GM19238 (cell line): Measurements from ENCODE around the gene EPHA3.

Experiments
- DNase-seq: peaks from one replicate; pipeline ENCODE4 v3.0.0; 2011; ENCODE audit warnings: low spot score; ENCODE audit not compliant: insufficient read length

The EPHA3 gene

GRCh38 chr3:89227634-89228033, 120.2 kb downstream of the EPHA3 start:
- DNase-seq: no peak

GRCh38 chr3:89232155-89232554, 124.7 kb downstream of the EPHA3 start:
- DNase-seq: no peak

DNA sequence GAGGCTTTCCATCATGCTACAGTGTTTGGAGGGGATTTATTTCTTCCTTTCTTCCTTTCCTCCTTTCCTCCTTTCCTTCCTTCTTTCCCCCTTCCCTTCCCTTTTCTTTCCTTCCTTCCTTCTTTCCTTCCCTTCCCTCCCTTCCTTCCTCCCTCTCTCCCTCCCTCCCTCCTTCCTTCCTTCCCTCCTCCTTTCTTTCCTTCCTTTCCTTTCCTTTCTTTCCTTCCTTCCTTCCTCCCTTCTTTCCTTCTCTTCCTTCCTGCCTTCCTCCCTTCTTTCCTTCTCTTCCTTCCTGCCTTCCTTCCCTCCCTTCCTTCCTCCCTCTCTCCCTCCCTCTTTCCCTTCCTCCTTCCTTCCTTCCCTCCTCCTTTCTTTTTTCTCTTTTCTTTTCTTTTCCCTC, 127.2 kb downstream of the EPHA3 start:
- no peak for DNase-seq

DNA sequence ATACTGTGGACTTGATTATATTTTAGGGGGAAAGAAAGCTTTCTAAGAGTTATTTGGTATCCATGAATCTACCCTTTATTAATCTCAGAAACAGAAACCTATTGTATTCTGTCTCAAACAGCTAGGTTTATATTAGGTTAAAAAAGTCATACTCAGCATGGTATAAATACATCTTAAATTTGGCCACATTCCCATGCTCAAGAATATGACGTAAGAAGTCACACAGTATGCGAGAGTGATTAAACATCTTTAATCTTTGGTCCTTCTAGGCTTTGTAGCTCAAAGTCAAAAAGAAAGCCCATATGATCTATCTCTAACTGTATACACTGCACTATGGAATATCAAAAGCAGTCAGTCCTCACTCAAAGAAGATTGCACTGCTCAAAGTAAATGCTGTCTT, 131.4 kb downstream of the EPHA3 start:
- DNase-seq: no peak

GRCh38 chr3:89239774-89240173, 132.4 kb downstream of the EPHA3 start:
- no peak for DNase-seq

GRCh38 chr3:89245612-89246011, 138.2 kb downstream of the EPHA3 start:
- DNase-seq: no peak

- no peak for DNase-seq
Observed at GRCh38 chr3:89246326-89246725, 138.9 kb downstream of the EPHA3 start.

DNA sequence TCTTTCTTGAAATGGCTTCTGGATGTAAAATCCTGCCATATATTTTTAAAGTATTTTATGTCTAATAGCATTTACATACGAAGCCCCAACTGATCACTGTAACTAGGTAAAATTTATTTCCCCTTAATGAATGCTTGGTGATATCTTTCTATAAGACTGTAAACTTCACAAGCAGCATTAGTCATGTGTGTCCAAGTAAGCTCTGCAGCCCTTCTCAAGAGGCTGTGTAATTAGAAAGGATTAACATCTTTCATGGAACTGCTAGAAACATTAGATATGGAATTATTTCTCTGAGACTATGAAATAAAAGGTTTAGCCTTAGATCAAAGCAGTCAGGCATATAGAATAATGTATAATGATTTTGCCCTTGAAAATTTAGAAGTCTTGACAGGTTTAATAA, 143.3 kb downstream of the EPHA3 start:
- no peak for DNase-seq

DNA sequence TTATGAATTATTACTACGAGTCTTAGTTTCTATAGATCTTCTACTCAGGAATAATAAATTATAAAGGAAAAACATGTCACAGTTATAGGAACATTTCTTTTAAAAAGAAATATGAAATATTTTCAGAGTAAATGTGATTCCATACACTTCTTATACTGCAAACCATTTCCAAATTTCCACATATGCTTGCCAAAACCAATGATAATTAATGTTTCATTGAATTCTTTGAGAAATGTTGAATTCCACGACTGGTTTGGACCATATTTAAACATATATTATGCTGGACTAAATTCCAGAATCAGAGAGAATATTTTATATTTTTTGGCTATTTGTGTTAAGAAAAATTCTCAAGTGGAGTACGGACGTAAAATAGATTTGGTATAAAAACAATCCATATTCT, 144.6 kb downstream of the EPHA3 start:
- no peak for DNase-seq

DNA sequence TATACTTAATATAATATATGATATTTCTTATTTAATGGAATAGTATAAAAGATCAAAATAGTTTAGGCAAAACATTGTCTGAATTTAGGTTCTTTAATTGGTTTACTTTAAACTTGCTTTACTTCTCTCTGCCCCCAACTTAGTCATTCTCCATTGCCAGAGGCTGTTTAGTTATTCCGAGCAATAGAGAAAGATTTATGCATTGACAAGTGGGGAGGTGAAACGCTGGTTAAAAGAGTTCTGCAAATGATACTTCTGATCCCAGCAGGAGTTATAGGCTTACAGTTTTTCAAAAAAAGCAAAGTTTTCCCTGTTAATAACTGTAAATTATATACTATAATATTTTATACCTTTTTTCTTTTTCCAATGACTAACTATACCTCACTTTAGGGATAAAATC, 145.4 kb downstream of the EPHA3 start:
- no peak for DNase-seq

DNA sequence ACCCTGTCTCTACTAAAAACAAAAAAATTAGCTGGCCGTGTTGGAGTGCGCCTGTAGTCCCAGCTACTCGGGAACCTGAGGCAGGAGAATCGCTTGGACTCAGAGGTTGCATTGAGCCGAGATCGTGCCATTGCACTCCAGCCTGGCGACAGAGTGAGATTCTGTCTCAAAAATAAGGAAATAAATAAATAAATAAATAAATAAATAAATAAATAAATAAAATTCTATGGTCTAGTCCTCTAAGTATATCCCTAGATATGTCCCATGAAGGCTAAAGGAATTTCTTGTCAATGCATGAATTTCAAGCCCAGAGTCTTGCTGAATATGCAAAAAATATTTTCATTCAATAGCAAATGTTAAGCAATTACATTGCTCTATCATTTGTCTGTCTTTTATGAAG, 149.0 kb downstream of the EPHA3 start:
- DNase-seq: no peak

GRCh38 chr3:89256882-89257281, 149.5 kb downstream of the EPHA3 start:
- no peak for DNase-seq

- no peak for DNase-seq
Observed at GRCh38 chr3:89260721-89261120, 153.3 kb downstream of the EPHA3 start.

GRCh38 chr3:89261673-89262072, 154.3 kb downstream of the EPHA3 start:
- DNase-seq: no peak

DNA sequence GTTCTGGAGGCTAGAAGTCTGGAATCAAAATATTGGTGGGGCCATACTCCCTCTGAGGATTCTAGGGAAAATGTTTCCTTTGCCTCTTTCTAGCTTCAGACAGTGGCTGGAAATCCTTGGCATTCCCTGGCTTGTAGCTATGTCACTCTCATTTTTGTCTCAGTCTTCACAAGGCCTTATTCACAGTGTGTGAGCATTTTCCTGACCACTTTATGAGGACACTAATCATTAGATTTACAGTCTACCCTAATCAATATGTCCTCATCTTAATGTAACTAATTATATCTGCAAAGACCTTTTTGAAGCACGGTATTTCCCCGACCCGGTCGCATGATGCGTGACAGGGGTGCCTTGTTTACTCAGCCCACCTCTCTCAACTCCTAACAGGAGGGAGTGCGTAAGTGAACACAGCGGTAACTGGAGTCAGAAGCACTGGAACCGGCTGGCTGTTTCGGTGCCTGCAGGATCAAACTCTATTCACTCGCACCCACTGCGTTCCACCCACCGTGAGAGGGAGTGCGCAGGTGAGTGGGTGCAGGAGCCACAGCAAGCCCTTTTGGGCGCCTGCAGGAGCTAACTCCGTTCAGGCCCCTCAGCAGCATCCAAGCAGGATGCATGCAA, 155.0 kb downstream of the EPHA3 start:
- DNase-seq: no peak

GRCh38 chr3:89264037-89264560, 156.7 kb downstream of the EPHA3 start:
- no peak for DNase-seq

- no peak for DNase-seq
Observed at GRCh38 chr3:89266074-89266473, 158.7 kb downstream of the EPHA3 start.

DNA sequence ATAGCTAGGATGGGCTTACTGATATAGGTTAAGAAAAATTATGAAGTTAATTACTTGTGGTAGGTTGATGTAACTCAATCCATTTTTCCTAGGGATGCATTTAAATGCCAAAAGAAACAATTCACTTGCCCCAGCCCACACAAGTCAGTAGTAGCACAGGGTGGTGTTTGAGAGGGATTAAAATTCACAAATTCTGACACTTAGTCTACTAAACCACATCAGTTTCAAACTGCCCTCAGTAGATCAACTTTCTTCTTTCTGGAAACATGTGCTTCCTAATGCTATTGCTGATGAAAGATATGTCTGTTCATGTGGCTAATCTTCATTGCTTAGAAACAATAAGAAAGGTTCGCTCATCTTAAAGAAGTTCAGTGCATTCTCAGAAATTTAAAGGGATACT, 160.6 kb downstream of the EPHA3 start:
- no peak for DNase-seq

DNA sequence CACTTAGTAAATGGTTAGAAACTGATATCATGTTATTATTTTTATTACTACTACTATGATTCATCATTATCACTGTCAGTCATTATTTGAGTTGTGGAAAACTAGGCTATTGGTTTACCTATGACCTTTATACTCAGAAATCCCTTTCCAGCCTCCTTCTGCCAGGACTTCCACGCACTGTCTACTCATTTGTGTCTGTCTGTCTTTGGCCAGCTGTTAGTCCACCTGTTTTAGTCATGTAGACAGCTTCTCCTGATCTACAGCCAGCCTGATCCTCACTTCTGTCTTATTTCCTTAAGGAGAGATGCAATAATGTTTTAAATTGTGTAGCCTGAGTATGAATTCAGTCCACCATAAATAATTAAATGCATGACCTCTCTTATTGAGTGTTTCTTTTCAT, 162.8 kb downstream of the EPHA3 start:
- no peak for DNase-seq

DNA sequence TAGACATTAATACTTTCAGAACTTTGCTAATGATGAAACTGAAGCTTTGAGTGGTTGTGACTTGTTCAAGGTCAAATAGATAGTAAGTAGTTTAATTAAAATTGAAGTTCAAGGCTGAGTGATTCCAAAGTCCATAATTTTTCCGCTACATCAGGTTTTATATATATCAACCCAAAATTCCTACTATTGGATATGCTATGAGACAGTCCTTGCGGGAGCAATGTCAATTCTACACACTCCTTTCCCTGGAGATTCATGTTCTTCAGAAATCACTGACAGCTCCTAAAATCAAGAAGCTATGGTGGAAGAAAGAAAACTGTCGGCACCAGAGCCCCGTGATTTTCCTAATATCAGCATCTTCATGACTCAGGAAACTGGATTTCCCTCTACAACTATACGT, 167.6 kb downstream of the EPHA3 start:
- DNase-seq: no peak

GRCh38 chr3:89276116-89276515, 168.7 kb downstream of the EPHA3 start:
- no peak for DNase-seq

DNA sequence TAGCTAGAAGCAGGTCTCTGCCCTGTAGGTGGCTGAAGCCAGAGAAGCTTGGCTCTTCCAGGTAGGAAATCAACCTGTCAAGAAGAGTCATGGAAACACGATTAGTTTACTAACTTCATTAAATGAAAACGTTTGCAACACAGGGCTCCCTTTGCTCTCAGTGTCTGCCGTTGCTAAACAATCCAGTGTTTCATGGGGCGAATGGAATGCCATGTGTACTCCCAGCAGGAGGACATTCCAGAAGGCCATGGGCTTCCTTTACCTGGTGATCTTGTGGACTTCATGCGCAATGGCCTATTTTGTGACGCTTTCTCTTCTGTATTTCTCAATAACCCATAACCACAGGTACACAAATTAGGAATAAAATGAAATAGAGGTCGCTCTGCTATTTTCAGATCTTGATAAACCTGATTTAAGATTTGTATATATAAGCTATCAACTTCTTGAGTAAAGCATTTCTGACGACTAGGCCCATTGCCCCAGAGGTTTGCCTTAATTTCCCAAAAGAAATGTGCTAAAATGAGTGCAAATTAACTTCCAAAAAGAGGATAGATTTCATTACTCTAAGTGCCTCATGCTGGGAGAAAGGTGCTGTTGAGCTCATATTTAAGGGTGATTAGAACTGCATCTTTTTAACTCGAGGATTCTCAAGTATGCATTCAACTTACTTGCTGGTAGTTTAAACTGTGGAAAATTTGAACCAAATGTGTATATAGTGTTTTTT, 171.0 kb downstream of the EPHA3 start:
- DNase-seq: no peak

- DNase-seq: no peak
Observed at GRCh38 chr3:89280301-89280700, 172.9 kb downstream of the EPHA3 start.
